ENCODE measurements around the gene ALPK1.

ALPK1 gene

DNA sequence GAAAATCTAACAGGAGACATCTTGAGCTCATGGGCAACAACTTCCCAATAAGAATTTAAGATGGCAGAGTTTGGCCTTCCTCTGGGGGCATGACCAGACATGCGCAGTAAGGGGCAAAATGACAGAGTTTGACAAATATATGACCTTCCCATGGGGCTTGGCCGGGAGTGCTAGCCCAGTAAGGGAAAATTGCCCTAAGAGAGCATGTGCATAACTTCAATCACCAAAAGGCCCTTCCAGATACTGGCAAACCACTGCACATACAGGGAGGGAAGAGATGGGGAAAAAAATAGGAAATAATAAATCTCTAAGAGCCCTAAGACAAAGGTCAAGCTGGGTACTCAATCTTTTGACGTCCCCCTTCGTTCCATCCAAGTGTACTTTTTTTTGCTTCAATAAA, 24.9 kb upstream of the ALPK1 start:
- TF ChIP-seq ARNTL (CRISPR knock-in tag; IDR thresholded peaks at IDR 0.05; ENCODE audit: borderline replicate concordance, low read depth) (no peak), ESRRG (CRISPR knock-in tag; IDR thresholded peaks at IDR 0.05) (no peak), ZNF565 (CRISPR knock-in tag; conservative IDR thresholded peaks at IDR 0.05; ENCODE audit: low read depth) (no peak), BACH2 (CRISPR knock-in tag; IDR thresholded peaks at IDR 0.05; ENCODE audit: borderline replicate concordance) (no peak), ZFP30 (CRISPR knock-in tag; IDR thresholded peaks at IDR 0.05) (no peak), GLIS3 (CRISPR knock-in tag; IDR thresholded peaks at IDR 0.05) (no peak), SNAI2 (CRISPR knock-in tag; IDR thresholded peaks at IDR 0.05) (no peak), ZFP3 (CRISPR knock-in tag; IDR thresholded peaks at IDR 0.05) (no peak), CSDC2 (CRISPR knock-in tag; IDR thresholded peaks at IDR 0.05) (no peak)
- TF ChIP-seq, protein P1, sequence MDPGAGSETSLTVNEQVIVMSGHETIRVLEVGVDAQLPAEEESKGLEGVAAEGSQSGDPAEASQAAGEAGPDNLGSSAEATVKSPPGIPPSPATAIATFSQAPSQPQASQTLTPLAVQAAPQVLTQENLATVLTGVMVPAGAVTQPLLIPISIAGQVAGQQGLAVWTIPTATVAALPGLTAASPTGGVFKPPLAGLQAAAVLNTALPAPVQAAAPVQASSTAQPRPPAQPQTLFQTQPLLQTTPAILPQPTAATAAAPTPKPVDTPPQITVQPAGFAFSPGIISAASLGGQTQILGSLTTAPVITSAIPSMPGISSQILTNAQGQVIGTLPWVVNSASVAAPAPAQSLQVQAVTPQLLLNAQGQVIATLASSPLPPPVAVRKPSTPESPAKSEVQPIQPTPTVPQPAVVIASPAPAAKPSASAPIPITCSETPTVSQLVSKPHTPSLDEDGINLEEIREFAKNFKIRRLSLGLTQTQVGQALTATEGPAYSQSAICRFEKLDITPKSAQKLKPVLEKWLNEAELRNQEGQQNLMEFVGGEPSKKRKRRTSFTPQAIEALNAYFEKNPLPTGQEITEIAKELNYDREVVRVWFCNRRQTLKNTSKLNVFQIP (CRISPR knock-in tag; IDR thresholded peaks at IDR 0.05; ENCODE audit: borderline replicate concordance, low read depth) = no peak
- TF ChIP-seq, protein P2, sequence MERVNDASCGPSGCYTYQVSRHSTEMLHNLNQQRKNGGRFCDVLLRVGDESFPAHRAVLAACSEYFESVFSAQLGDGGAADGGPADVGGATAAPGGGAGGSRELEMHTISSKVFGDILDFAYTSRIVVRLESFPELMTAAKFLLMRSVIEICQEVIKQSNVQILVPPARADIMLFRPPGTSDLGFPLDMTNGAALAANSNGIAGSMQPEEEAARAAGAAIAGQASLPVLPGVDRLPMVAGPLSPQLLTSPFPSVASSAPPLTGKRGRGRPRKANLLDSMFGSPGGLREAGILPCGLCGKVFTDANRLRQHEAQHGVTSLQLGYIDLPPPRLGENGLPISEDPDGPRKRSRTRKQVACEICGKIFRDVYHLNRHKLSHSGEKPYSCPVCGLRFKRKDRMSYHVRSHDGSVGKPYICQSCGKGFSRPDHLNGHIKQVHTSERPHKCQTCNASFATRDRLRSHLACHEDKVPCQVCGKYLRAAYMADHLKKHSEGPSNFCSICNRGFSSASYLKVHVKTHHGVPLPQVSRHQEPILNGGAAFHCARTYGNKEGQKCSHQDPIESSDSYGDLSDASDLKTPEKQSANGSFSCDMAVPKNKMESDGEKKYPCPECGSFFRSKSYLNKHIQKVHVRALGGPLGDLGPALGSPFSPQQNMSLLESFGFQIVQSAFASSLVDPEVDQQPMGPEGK (CRISPR knock-in tag; IDR thresholded peaks at IDR 0.05; ENCODE audit: borderline replicate concordance) = no peak
- TF ChIP-seq, protein P3, sequence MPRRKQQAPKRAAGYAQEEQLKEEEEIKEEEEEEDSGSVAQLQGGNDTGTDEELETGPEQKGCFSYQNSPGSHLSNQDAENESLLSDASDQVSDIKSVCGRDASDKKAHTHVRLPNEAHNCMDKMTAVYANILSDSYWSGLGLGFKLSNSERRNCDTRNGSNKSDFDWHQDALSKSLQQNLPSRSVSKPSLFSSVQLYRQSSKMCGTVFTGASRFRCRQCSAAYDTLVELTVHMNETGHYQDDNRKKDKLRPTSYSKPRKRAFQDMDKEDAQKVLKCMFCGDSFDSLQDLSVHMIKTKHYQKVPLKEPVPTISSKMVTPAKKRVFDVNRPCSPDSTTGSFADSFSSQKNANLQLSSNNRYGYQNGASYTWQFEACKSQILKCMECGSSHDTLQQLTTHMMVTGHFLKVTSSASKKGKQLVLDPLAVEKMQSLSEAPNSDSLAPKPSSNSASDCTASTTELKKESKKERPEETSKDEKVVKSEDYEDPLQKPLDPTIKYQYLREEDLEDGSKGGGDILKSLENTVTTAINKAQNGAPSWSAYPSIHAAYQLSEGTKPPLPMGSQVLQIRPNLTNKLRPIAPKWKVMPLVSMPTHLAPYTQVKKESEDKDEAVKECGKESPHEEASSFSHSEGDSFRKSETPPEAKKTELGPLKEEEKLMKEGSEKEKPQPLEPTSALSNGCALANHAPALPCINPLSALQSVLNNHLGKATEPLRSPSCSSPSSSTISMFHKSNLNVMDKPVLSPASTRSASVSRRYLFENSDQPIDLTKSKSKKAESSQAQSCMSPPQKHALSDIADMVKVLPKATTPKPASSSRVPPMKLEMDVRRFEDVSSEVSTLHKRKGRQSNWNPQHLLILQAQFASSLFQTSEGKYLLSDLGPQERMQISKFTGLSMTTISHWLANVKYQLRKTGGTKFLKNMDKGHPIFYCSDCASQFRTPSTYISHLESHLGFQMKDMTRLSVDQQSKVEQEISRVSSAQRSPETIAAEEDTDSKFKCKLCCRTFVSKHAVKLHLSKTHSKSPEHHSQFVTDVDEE (CRISPR knock-in tag; IDR thresholded peaks at IDR 0.05) = no peak
- TF ChIP-seq, protein P4, sequence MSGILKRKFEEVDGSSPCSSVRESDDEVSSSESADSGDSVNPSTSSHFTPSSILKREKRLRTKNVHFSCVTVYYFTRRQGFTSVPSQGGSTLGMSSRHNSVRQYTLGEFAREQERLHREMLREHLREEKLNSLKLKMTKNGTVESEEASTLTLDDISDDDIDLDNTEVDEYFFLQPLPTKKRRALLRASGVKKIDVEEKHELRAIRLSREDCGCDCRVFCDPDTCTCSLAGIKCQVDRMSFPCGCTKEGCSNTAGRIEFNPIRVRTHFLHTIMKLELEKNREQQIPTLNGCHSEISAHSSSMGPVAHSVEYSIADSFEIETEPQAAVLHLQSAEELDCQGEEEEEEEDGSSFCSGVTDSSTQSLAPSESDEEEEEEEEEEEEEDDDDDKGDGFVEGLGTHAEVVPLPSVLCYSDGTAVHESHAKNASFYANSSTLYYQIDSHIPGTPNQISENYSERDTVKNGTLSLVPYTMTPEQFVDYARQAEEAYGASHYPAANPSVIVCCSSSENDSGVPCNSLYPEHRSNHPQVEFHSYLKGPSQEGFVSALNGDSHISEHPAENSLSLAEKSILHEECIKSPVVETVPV (CRISPR knock-in tag; IDR thresholded peaks at IDR 0.05) = no peak
- no peak for ATAC-seq

DNA sequence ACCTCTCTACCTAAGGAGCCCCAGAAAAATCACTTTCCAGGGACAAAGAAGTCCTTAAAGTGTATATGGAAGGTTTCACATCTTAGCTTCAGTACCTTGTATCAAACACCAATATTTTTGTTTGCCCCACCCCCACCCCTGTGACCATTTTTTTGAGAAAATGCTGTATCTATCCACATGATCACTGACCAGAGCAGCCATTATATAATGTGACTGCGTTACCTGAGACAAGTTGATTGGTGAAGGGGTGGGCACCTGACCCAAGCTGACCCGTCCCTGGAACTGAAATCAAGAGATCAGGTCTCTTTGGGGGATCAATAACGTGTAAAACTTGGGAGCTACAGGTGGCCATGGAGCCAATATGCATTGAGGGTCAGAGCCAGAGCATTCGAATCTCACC, 22.2 kb upstream of the ALPK1 start:
- TF ChIP-seq ZNF565 (CRISPR knock-in tag; conservative IDR thresholded peaks at IDR 0.05; ENCODE audit: low read depth) (no peak), ISL1 (CRISPR knock-in tag; IDR thresholded peaks at IDR 0.05) (no peak), OSR1 (CRISPR knock-in tag; IDR thresholded peaks at IDR 0.05) (no peak), SNAI2 (CRISPR knock-in tag; IDR thresholded peaks at IDR 0.05) (no peak)
- TF ChIP-seq, protein P1 (CRISPR knock-in tag; IDR thresholded peaks at IDR 0.05; ENCODE audit: borderline replicate concordance, low read depth) = no peak
- no peak for ATAC-seq

DNA sequence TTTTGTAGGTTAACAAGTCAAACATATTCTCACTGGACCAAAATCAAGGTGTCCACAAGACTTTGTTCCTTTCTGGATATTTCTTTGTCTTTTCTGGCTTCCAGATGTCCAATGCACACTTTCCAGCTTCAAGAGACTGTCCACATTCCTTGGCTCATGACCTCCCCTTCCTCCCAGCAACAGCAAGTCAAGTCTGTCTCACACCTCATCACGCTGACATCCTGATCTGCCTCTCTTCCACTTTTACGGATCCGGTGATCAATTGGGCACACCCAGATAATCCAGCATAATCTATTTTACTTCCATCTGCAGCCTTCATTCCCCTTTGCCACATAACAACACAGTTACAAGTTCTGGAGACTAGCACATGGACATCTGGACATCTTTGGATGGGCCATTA, 21.1 kb upstream of the ALPK1 start:
- TF ChIP-seq ARNTL (CRISPR knock-in tag; IDR thresholded peaks at IDR 0.05; ENCODE audit: borderline replicate concordance, low read depth) = no peak
- TF ChIP-seq RARB (CRISPR knock-in tag; IDR thresholded peaks at IDR 0.05) = no peak
- TF ChIP-seq ISL1 (CRISPR knock-in tag; IDR thresholded peaks at IDR 0.05) = no peak
- no peak for TF ChIP-seq ZNF70 (CRISPR knock-in tag; IDR thresholded peaks at IDR 0.05)
- no peak for TF ChIP-seq ESRRG (CRISPR knock-in tag; IDR thresholded peaks at IDR 0.05)
- no peak for TF ChIP-seq SNAI2 (CRISPR knock-in tag; IDR thresholded peaks at IDR 0.05)
- no peak for TF ChIP-seq TCF4 (CRISPR knock-in tag; IDR thresholded peaks at IDR 0.05; ENCODE audit: borderline replicate concordance)
- TF ChIP-seq, protein P2 (CRISPR knock-in tag; IDR thresholded peaks at IDR 0.05; ENCODE audit: borderline replicate concordance) = no peak
- no peak for TF ChIP-seq PPARA (CRISPR knock-in tag; IDR thresholded peaks at IDR 0.05; ENCODE audit: borderline replicate concordance)
- no peak for ATAC-seq
